Measurements from ENCODE around the gene SETD2.

The SETD2 gene

DNA sequence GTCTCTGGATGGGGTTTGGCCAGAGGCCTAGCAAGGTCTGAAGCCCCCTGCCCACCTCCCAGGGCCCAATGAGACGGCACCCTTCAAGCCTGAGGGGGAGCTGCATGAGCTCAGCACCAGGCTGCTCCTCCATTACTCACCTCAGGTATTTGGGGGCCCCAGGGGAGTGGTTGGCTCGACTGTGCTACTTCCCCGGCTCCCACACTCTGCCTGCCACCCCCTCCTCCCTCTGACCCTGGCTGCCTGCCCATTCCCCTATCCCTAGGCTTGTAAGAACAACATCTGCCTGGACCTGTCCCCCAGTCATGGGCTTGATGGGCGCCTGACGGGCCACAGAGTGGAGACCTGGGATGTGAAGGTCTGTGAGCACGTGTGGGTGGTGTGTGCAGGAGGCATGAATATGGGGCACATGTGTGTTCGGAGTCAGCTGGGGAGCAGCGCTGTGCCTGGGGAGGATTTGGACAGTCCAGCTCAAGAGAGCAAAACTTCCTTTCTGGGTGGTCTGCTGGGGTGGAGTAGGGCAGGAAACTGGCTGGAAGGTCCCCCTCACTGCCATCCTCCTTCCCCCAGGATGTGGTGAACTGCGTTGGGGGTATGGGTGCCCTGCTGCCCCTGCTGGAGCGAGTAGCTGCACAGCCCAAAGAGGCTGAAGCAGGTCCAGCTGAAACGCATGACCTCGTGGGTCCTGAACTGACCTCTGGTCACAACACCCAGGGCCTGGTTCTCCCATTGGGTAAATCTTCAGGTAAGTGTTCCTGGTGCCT is 167.0 kb downstream of the SETD2 start:
- no peak for DNase-seq (ENCODE audit: low spot score)

DNA sequence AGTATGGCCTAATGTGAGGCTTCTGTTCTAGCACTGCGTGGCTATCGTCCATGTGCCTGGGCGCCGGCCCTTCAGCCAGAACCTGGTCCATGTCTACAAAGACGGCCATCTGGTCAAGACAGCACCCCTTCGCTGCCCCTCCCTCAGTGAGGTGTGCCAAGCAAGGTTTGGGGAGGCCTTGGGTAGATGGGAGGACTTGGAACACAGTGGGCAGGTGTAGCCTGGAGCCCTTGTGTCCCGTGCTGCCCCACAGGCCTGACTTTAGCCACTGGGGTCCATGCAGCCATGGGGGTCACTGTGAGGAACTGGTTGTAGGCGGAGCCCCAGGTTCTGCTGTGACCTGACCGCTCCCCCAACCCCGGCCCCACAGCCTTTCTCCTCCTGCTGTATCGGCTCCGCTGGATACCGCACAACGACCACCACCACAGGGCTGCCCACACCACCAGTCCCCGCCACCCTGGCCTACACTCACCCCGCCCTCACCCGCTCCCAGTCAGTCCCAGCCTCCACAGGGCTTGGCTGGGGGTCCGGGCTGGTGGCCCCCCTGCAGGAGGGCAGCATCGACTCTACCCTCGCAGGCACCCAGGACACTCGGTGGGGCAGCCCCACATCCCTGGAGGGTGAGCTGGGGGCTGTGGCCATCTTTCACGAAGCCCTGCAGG is 167.9 kb downstream of the SETD2 start:
- no peak for DNase-seq (ENCODE audit: low spot score)

DNA sequence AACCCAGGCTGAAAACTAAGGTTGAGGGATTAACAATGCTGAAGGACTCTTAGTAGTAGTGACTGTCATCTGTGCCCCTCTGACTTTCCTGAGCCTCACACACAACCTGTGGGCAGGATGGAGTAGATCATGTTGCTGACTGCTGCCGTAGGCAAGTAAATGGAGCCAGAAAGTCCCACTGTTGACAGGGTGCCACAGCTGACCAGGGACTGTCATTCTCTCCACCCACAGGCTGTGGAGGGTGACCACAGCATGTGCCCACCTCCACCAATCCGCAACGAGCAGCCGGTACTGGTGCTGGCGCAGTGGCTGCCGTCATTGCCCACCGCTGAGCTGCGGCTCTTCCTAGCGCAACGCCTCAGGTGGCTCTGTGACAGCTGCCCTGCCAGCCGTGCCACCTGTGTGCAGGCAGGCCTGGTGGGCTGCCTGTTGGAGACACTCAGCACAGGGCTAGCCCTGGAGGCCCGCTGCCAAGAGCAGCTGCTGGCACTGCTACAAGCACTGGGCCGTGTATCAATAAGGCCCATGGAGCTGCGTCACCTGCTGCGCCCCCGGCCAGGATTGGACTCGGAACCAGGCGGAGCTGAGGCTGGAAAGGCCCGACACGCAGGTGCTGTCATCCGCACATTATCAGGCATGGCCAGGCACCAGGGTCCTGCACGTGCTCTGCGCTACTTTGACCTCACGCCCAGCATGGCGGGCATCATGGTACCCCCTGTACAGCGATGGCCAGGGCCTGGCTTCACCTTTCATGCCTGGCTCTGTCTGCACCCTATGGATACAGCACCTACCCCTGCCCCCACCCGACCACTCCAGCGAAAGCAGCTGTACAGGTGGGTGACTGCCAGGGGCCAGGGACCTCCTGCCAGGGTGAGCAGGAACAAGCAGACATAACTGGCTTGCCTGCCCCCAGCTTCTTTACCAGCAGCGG is 168.8 kb downstream of the SETD2 start:
- DNase-seq (ENCODE audit: low spot score) = no peak

GRCh38 chr3:46993986-46994385 is 169.9 kb downstream of the SETD2 start:
- no peak for DNase-seq (ENCODE audit: low spot score)

DNA sequence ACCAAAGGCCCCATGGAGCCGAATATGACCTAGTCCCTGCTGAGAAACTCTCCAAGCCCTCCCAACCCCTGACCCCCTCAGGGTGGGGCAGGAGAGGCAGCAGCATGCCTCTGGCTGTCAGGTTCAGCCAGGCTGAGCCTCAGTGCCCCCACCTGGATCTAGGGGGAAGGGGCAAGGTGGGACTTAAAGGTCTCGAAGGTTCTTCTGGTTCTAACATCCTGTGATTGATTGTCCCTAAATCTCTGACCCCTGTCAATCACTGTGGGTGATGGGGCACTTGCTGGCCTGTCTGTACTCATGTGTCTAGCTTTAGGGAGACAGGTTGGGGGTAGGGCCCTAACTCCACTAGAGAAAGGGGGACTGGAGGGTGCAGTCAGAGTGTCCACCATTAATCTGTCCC is 170.6 kb downstream of the SETD2 start:
- no peak for DNase-seq (ENCODE audit: low spot score)

DNA sequence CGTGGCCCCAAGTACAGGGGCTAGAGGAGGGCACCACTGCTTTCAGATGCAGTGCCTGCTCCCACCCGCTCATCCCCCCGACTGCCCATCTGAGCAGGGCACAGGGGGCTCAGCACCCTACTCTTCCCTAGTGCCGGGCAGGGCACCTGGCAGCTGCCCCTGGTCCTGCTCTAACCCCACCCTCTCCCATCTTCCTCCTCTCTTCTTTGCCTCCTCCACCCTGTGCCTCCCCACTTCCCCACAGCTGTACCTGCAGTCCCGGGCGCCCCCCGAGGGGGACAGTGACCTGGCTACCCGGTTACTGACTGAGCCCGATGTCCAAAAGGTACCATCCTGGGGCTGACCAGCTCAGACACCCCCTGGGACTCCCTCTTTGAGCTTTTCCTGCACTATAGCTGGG is 171.7 kb downstream of the SETD2 start:
- no peak for DNase-seq (ENCODE audit: low spot score)

GRCh38 chr3:46991406-46992165 is 172.3 kb downstream of the SETD2 start:
- DNase-seq (ENCODE audit: low spot score) = no peak

DNA sequence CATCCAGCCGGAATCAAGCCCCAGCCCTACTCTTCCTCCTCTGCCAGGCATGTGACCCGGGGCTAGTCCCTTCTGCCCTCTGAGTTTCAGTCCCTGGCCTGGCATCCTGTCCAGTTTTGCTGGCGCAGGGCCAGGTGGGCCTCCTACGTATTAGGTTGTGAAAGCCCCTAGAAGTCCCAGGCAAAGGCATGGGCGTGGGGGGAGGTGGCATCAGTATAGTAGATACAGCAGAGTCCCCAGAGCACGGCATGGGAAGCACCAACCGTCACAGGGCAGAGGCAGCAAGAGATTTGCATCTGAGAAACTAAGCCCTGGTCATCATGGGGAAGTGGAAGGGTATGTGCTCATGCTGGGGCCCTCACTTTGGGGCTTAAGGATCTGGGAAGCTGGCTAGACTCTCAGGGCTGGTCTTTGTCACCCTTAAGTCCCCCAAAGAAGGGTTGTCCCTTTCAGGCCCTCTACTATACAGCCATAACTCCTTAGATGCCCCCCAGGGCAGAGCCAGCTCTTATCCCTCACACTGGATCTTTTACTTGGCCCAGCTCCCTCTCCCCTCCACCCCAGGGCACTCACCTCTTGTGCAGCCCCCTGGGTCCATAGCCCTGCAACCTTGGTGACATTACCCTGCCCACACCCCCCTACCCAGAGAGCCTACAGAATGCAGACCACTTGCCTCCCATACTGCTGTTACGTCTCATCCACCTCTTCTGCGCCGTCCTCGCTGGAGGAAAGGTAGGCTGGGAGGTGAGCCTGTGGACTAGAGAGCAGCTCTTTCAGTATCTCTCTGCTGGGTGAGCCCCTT is 173.1 kb downstream of the SETD2 start:
- no peak for DNase-seq (ENCODE audit: low spot score)

DNA sequence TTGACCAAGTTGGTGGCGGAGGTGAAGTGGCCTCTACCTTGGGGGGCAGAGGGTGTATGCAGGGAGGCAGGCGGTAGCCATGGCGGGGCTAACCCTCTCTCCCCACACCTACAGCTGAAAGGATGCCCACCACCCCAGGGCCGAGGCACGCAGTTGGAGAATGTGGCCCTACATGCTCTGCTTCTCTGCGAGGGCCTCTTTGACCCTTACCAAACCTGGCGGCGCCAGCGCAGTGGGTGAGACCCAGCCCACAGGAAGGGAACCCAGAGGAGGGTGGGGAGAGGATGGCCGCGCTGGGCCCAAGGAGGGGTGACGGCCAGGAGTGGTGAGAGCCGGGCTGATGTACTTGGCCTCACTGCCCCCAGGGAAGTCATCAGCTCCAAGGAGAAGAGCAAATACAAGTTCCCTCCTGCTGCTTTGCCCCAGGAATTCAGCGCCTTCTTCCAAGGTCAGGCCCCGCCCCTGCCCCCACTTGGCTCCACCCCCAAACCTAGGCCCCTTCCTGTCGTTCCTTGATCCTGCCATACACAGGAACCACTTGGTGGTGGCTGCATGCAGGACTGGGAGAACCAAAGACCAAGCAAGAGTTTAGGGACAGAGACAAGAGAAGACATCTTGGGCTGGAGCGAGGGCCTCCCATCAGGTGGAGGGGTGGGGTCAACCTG is 174.6 kb downstream of the SETD2 start:
- no peak for DNase-seq (ENCODE audit: low spot score)

DNA sequence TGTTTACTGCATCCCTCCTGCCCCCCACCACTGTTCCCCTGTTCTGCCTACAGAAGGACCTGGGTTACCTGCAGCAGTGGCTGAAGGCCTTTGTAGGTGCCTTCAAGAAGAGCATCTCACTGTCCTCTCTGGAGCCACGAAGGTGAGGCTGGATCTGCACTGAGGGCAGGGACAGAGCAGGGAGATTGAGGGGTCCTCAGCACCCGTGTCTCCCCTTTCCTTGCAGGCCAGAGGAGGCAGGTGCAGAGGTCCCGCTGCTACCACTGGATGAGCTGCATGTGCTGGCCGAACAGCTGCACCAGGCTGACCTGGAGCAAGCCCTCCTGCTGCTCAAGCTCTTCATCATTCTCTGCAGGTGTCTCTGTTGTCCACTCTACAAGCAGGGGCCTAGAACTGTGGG is 175.3 kb downstream of the SETD2 start:
- no peak for DNase-seq (ENCODE audit: low spot score)

DNA sequence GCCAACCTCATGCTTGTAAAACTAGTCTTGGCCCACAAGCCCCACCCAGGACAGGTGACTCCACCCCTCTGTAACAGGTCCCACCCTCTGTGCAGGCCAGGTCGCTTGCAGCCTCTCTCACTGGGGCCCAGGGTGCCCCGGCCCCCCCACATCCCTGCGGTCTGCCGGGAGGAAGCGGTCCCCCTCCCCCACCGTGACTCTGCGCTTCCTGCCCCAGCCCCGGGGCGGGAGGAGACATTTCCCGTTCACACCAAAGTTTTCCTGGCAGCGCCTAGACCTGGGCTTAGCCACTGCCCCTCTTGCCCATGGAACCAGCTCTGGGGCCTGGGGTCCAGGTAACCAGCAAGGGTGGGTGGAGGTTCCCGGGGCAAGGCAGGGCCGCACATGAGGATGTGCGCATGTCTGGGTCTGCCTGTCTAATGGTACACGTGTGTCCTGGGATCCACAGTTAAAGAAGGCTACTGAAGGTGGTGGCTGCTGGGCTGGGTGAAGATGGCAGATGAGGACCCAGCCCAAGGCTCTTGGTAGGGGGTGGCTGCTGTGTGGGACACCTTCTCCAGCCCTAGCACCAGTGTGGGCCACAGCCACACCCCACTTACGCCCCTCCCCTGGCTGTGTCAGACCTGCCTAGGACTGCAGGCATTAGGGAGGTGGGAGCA is 176.0 kb downstream of the SETD2 start:
- DNase-seq (ENCODE audit: low spot score) = no peak

- no peak for DNase-seq (ENCODE audit: low spot score)
These were observed 176.6 kb downstream of the SETD2 start for GRCh38 chr3:46987319-46987742.

DNA sequence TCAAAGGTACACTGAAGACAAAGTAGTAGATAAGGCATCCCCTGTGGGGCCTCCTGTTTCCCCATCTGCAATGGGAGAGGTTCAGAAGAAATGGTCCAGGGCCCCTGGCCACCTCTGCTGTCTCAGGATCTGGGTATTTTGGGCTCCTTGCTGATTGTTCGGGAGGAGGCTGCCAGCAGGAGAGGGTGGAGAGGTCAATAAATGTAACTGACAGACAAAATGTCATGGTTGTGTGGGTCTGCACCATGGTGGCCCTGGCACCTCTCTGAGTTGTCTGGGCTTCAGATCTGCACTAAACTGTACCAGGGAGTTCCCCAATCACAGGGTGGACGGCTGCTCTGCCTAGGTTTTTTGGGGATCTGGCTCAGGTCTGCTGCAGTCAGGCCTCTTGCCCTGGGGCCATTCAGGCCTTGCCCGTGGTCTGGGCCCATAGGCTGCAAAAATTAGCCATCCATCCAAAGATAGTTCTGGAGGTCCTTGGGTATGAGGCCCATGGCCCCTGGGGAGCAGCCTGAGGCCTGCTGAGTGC is 177.1 kb downstream of the SETD2 start:
- DNase-seq (ENCODE audit: low spot score) = no peak

DNA sequence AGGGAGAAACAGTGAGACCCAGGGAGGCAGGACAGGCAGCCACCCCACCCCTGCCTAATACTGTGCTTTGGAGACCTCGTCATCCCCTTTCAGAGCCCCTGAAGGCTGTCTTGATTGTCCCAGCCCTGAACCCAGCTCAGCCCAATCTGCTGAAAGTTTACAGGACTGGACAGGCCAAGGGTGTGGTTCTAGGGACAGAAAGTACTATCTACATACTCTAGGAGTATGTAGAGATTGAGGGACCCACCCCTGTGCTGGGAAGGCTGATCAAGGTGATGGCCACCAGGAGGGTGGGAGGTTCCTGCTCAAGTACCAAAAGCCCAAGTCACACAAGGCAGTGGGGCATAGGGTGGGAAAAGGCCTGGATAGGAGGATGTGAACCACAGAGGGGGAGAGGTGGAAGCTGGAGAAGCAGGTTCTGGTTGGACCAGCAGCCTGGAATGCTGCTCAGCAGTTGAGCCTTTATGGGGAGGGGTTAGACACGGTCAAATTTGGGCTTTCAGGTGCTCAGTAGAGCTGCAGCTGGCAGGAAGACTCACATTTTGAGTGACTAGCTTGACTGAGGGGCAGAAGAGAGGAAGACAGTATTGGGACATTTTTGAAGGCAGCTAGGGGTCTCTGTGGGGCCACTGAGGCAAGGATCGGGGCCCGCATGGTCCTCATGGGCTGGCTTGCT is 177.7 kb downstream of the SETD2 start:
- DNase-seq (ENCODE audit: low spot score) = no peak

DNA sequence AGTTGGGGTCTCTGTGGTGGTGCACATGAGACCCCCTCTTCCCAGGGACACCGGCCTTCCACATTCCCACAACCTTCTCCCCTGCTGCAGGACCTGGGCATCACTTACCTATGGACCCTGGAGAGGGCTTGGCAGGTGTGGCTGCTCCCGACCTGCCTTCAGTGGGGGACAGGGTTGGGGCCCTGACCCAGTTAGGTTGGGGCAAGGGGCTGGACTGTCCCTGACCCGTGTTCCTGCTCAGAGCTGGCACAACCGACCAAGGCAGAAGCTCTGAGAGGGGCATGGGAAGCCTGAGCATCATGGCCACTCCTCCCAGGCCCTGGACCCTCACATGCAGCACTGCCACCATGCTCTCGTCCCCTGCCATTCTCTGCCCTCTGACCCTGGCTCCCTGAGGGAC is 178.3 kb downstream of the SETD2 start:
- no peak for DNase-seq (ENCODE audit: low spot score)

- DNase-seq (ENCODE audit: low spot score) = no peak
These were observed 179.1 kb downstream of the SETD2 start for GRCh38 chr3:46984591-46985459.

- no peak for DNase-seq (ENCODE audit: low spot score)
These were observed 181.4 kb downstream of the SETD2 start for GRCh38 chr3:46982546-46982945.

DNA sequence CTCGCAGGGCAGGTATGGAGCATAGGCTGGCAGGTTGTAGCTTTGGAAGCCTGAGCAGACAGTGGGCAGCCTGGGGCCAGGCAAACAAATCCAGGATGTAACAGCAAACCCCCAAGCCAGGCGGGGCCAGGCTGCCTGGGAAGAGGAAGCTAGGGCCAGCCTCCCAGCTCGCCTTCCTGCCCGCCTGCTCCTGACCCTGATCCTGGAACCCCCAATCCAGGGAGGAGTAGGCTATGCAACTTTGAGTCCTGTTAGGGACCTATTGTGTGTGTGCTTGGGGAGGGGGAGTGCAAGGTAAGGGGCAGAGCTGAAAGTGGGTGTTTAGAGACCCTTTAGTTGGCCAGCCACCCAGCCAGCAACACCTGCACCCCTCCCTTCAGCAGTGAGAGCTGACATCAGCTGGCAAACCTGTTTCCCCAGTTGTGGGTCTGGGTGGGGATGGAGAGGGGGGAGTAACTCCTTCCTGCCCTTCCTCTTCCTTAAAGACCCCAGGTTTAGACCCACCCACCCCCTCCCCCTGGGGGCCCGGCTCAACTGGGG is 181.9 kb downstream of the SETD2 start:
- no peak for DNase-seq (ENCODE audit: low spot score)

All from ecto neural progenitor cell (in vitro differentiated cells).